Vagina (tissue), 2 donors: ENCODE measurements around the gene FRYL. TPM values are rescaled to one million over a fixed set of nuclear protein-coding genes. Genes with fewer than 3 reads are reported as not detected.

Source experiments
- DNase-seq, 2 donors: peaks; one replicate each; pipeline ENCODE4 v3.0.0-alpha.2; 2017; ENCODE audit errors: extremely low spot score in 2 of 2
- H3K27ac ChIP-seq: fragments of 200-600 bp; sonication (generic); one replicate; pipeline ENCODE4 v1.5.1; 2019
- H3K27me3 ChIP-seq: fragments of 200-600 bp; sonication (generic); one replicate; pipeline ENCODE4 v1.5.1; 2019
- H3K36me3 ChIP-seq, 2 donors: fragments of 200-600 bp; sonication (generic); one replicate each; pipeline ENCODE4 v1.5.1; 2017 to 2019
- H3K4me1 ChIP-seq: fragments of 200-600 bp; sonication (generic); one replicate; pipeline ENCODE4 v1.5.1; 2019
- H3K4me3 ChIP-seq, 2 donors: fragments of 200-600 bp; sonication (generic); 1 replicate in 1 of 2; 2 replicates in 1 of 2; pipeline ENCODE4 v1.5.1; 2016 to 2019
- H3K9me3 ChIP-seq: fragments of 200-600 bp; sonication (generic); one replicate; pipeline ENCODE4 v1.5.1; 2019
- POLR2A ChIP-seq, 2 donors: fragments of 450-650 bp; IDR thresholded peaks; one replicate each; pipeline ENCODE4 v1.6.1; 2017; ENCODE audit warnings: antibody characterized with exemption in 2 of 2, mild to moderate bottlenecking in 2 of 2, moderate library complexity in 2 of 2
- POLR2AphosphoS5 ChIP-seq, 2 donors: sonication (generic); formaldehyde crosslinking; IDR thresholded peaks; one replicate each; pipeline ENCODE4 v1.9.0; 2017; ENCODE audit warnings: antibody characterized with exemption in 2 of 2, mild to moderate bottlenecking in 2 of 2, low read depth in 1 of 2; ENCODE audit not compliant: insufficient read depth in 1 of 2
- intact Hi-C: fragments of 100-400 bp; cut with DNase I; formaldehyde crosslinking; loops from one replicate; pipeline ENCODE4 v1.15.1; 2023
- total RNA-seq: library from RNA; depleted of rRNA; stranded (reverse); fragments of >200 nt; gene quantifications from one replicate; pipeline ENCODE4 v1.2.3, GENCODE V29; 2016
- TF ChIP-seq, protein P1 (sequence below), 3 experiments: fragments of 450-650 bp in 2 of 3; fragments of 200-600 bp in 1 of 3; sonication (generic) in 1 of 3; IDR thresholded peaks; one replicate each; pipeline ENCODE4 v1.5.1; 2017 to 2019; ENCODE audit warnings: antibody characterized with exemption in 3 of 3, mild to moderate bottlenecking in 2 of 3, moderate library complexity in 2 of 3

Gene FRYL
- total RNA-seq, 1 donor from 2014 or later = 51.8 TPM

DNA sequence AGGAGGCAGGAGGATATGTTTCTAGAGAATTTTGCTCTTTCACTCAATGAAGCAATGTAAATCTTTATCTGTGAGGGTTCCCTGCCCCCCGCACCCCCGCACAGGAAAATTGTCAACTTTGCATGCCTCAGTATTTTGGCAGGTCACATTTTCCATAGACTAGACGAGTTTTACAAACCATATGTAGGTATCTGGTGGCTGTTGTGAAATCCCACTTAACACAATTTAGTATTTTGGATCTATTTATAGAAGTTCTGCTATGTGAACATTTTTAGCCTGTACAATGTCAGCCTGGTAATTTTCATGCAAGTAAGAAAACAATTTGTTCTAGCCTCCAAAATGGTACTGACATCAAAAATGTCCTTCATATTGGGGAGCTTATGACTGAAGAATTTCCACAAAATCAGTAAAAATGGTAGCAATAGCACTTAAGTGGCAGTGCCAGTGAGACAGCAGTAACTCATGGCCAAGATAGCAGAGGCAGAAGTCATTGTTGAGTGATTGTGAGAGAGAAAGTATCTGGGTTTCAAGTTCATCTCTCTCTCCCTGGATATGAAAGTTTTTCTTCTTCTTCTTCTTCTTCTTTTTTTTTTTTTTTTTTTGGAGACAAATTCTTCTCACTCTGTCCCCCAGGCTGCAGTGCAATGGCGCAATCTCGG, 12.4 kb upstream of the FRYL start:
- Histone ChIP-seq H3K9me3 (no peaks in the 10 kb centered on the region), H3K4me1 (no peaks in the 10 kb centered on the region), H3K27ac (no peak overlapping the region), H3K27me3 (no peaks in the 10 kb centered on the region), H3K4me3 (no peak overlapping the region), H3K36me3 (no peaks in the 10 kb centered on the region)
- TF ChIP-seq, protein P1, sequence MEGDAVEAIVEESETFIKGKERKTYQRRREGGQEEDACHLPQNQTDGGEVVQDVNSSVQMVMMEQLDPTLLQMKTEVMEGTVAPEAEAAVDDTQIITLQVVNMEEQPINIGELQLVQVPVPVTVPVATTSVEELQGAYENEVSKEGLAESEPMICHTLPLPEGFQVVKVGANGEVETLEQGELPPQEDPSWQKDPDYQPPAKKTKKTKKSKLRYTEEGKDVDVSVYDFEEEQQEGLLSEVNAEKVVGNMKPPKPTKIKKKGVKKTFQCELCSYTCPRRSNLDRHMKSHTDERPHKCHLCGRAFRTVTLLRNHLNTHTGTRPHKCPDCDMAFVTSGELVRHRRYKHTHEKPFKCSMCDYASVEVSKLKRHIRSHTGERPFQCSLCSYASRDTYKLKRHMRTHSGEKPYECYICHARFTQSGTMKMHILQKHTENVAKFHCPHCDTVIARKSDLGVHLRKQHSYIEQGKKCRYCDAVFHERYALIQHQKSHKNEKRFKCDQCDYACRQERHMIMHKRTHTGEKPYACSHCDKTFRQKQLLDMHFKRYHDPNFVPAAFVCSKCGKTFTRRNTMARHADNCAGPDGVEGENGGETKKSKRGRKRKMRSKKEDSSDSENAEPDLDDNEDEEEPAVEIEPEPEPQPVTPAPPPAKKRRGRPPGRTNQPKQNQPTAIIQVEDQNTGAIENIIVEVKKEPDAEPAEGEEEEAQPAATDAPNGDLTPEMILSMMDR (IDR thresholded peaks at IDR 0.05) = no peak
- no peak for DNase-seq
- intact Hi-C loops = no loop called here

DNA sequence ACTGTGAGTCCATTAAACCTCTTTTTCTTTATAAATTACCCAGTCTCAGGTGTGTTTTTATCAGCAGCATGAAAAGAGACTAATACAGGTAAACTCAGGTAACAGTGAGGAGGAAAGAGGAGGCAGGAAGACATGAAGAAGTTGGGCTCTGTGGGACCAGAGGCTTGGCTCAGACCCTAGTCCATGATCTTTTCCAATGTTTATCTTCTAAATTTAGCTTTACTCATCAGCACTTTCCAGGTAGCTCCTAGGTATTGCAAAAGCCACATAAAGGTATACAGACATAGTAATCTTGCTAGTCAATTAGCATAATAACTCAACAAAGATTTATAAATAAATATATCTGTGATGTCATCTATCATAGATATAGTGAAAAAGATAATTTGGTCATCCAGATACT, 11.2 kb upstream of the FRYL start:
- Histone ChIP-seq H3K4me3 (no peak overlapping the region), H3K27me3 (no peaks in the 10 kb centered on the region), H3K4me1 (no peaks in the 10 kb centered on the region), H3K36me3 (no peaks in the 10 kb centered on the region), H3K9me3 (no peaks in the 10 kb centered on the region), H3K27ac (no peak overlapping the region)
- intact Hi-C loops = no loop called here
- no peak for TF ChIP-seq POLR2A (IDR thresholded peaks at IDR 0.05)
- TF ChIP-seq, protein P1 (IDR thresholded peaks at IDR 0.05) = no peak
- no peak for TF ChIP-seq POLR2AphosphoS5 (IDR thresholded peaks at IDR 0.05; ENCODE audit: insufficient read depth in 1 of 2, low read depth in 1 of 2)
- DNase-seq = no peak

DNA sequence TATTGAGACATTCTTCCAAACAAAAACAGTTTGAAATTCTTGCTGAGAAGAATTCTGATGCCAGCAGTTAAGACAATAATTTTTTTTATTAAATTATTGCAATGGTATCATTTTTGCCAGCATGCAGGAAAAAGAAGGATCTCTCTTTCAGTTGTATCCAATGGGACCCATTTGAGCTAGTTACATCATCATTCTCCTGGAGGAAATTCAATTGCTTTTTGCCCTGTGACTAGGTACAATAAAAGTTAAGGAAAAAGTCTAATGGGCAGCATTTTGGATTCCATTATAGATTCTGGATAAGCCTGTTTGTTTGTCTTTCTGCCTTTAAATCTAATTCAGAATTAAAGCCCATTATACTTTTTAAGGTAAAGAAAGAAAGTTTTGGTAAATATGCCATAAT, 10.5 kb upstream of the FRYL start:
- H3K27me3 ChIP-seq = no peaks in the 10 kb centered on the region
- no peak for DNase-seq
- no peaks in the 10 kb centered on the region for H3K36me3 ChIP-seq
- TF ChIP-seq POLR2AphosphoS5 (IDR thresholded peaks at IDR 0.05; ENCODE audit: insufficient read depth in 1 of 2, low read depth in 1 of 2) (no peak), POLR2A (IDR thresholded peaks at IDR 0.05) (no peak)
- TF ChIP-seq, protein P1 (IDR thresholded peaks at IDR 0.05) = no peak
- no peaks in the 10 kb centered on the region for H3K4me1 ChIP-seq
- intact Hi-C loops = no loop called here
- no peak overlapping the region for H3K4me3 ChIP-seq
- H3K27ac ChIP-seq = no peak overlapping the region
- H3K9me3 ChIP-seq = no peaks in the 10 kb centered on the region

DNA sequence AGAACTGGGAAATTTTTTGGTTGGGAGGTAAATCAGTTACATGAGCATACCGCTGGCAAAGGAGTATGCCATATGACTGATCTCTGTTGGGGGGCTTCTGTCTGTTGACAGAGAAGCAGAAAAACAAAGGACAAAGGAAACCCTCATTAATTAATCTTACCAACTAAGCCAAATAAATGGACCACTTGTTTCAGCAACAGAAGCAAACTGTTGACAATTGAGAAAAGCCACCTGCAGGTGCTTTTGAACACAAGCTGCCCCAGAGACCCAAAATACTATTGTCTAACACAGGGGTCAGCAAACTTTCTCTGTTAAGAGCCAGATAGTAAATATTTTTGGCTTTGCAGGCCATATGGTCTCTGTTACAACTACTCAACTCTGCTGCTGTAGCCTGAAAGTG, 7.0 kb upstream of the FRYL start:
- intact Hi-C loops = no loop called here

DNA sequence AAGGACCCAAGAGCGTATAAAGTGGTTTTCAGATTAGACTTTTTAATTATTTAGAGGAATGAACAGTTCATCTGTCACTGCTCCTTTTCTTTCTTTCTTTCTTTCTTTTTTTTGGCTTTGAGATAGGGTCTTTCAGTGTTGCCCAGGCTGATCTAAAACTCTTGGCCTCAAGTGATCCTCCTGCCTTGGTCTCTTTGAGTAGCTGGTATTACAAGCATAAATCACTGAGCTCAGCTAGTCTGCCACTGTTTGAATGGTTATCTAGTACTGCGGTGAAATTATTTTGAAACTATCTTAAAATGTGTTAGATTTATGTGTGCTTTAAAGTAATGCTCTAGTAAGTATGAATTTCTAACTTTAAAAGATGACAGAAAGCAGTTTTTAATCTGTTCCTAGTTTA, 6.5 kb upstream of the FRYL start:
- Histone ChIP-seq H3K4me3 (no peak overlapping the region), H3K9me3 (no peaks in the 10 kb centered on the region), H3K27me3 (no peaks in the 10 kb centered on the region), H3K27ac (no peak overlapping the region), H3K36me3 (no peaks in the 10 kb centered on the region), H3K4me1 (peaks cover 1% of the 10 kb centered on the region)
- intact Hi-C loops = no loop called here
- DNase-seq = no peak
- TF ChIP-seq, protein P1 (IDR thresholded peaks at IDR 0.05) = no peak

More for the DNA sequence above, 7.0 kb upstream of the FRYL start:
- H3K4me3 ChIP-seq = no peak overlapping the region
- no peaks in the 10 kb centered on the region for H3K9me3 ChIP-seq
- H3K27ac ChIP-seq = no peak overlapping the region
- H3K27me3 ChIP-seq = no peaks in the 10 kb centered on the region
- TF ChIP-seq POLR2A (IDR thresholded peaks at IDR 0.05) (no peak), POLR2AphosphoS5 (IDR thresholded peaks at IDR 0.05; ENCODE audit: insufficient read depth in 1 of 2, low read depth in 1 of 2) (no peak)
- TF ChIP-seq, protein P1 (IDR thresholded peaks at IDR 0.05) = no peak
- DNase-seq = no peak
- H3K4me1 ChIP-seq = no peaks in the 10 kb centered on the region
- no peaks in the 10 kb centered on the region for H3K36me3 ChIP-seq
